Parathyroid adenoma (tissue), 2 donors: Measurements from ENCODE around the gene CEBPG.

Experiments used
- H2AFZ ChIP-seq: fragments of 300-600 bp; sonication (generic); one replicate; pipeline ENCODE4 v1.7.0; 2017; ENCODE audit warnings: antibody characterized with exemption, mild to moderate bottlenecking
- H3K27ac ChIP-seq: fragments of 300-600 bp; sonication (generic); one replicate; pipeline ENCODE4 v1.7.0; 2017
- H3K27me3 ChIP-seq: fragments of 300-600 bp; sonication (generic); one replicate; pipeline ENCODE4 v1.7.0; 2017; ENCODE audit warnings: low read length; ENCODE audit not compliant: control insufficient read depth, insufficient read depth
- H3K36me3 ChIP-seq: fragments of 300-600 bp; sonication (generic); one replicate; pipeline ENCODE4 v1.7.0; 2017; ENCODE audit warnings: low read length; ENCODE audit not compliant: control insufficient read depth, insufficient read depth
- H3K4me1 ChIP-seq: fragments of 300-600 bp; sonication (generic); one replicate; pipeline ENCODE4 v1.7.0; 2017; ENCODE audit warnings: control low read depth
- H3K4me2 ChIP-seq: fragments of 300-600 bp; sonication (generic); one replicate; pipeline ENCODE4 v1.7.0; 2017; ENCODE audit warnings: low read length
- H3K4me3 ChIP-seq: fragments of 300-600 bp; sonication (generic); one replicate; pipeline ENCODE4 v1.7.0; 2017; ENCODE audit warnings: low read depth, low read length
- H3K79me2 ChIP-seq: fragments of 300-600 bp; sonication (generic); one replicate; pipeline ENCODE4 v1.7.0; 2017; ENCODE audit warnings: control low read depth
- H3K9ac ChIP-seq: fragments of 300-600 bp; sonication (generic); one replicate; pipeline ENCODE4 v1.7.0; 2017; ENCODE audit warnings: mild to moderate bottlenecking
- H3K9me3 ChIP-seq: fragments of 300-600 bp; sonication (generic); one replicate; pipeline ENCODE4 v1.7.0; 2017; ENCODE audit warnings: low read length; ENCODE audit not compliant: control insufficient read depth
- TF ChIP-seq, protein P1 (sequence below): fragments of 300-600 bp; sonication (generic); IDR thresholded peaks from one replicate; pipeline ENCODE4 v1.7.0; 2017; ENCODE audit warnings: antibody characterized with exemption, mild to moderate bottlenecking
- donor health status: primary hyperparathyroidism.

Gene CEBPG

DNA sequence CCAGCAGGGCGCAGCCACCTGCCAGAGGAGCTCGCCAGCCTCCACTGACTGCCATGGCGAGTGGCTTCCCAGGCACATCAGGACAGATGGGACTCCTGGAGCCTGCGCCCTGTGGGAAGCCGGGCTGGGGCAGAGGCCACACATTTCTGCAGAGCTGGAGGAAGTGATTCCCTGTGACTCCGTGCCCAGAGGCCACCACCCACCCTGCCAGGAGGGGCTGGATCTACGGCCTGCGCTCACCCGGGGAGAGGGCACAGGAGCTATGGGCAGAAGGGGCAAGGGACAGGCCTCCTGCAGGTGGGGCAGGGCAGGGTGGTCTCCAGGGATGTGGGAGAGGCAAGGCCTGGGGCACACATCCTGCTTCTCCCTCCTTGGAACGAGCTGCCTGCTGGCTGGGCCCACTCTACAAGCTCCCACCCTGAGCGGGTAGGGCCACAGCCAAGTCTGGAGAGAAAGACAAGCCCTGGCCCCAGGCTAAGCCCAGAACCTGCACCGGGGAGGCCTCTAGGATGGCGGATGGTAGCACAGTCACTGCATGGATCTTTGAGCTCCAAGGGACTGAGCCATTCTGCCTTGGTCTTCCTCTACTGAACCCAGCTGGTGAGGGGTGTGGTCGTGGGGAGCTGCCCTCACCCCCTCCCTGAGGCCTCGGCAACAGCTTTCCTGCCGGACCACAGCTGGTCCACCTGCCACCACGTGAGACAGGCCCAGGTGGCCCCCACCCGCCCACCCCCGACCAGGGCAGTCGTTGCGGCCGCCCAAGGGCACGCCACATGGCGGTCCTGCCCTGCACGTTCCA lies 40.6 kb downstream of the CEBPG start:
- H3K9me3 ChIP-seq: no peaks in the 10 kb centered on the region
- TF ChIP-seq, protein P1, sequence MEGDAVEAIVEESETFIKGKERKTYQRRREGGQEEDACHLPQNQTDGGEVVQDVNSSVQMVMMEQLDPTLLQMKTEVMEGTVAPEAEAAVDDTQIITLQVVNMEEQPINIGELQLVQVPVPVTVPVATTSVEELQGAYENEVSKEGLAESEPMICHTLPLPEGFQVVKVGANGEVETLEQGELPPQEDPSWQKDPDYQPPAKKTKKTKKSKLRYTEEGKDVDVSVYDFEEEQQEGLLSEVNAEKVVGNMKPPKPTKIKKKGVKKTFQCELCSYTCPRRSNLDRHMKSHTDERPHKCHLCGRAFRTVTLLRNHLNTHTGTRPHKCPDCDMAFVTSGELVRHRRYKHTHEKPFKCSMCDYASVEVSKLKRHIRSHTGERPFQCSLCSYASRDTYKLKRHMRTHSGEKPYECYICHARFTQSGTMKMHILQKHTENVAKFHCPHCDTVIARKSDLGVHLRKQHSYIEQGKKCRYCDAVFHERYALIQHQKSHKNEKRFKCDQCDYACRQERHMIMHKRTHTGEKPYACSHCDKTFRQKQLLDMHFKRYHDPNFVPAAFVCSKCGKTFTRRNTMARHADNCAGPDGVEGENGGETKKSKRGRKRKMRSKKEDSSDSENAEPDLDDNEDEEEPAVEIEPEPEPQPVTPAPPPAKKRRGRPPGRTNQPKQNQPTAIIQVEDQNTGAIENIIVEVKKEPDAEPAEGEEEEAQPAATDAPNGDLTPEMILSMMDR: no peak

DNA sequence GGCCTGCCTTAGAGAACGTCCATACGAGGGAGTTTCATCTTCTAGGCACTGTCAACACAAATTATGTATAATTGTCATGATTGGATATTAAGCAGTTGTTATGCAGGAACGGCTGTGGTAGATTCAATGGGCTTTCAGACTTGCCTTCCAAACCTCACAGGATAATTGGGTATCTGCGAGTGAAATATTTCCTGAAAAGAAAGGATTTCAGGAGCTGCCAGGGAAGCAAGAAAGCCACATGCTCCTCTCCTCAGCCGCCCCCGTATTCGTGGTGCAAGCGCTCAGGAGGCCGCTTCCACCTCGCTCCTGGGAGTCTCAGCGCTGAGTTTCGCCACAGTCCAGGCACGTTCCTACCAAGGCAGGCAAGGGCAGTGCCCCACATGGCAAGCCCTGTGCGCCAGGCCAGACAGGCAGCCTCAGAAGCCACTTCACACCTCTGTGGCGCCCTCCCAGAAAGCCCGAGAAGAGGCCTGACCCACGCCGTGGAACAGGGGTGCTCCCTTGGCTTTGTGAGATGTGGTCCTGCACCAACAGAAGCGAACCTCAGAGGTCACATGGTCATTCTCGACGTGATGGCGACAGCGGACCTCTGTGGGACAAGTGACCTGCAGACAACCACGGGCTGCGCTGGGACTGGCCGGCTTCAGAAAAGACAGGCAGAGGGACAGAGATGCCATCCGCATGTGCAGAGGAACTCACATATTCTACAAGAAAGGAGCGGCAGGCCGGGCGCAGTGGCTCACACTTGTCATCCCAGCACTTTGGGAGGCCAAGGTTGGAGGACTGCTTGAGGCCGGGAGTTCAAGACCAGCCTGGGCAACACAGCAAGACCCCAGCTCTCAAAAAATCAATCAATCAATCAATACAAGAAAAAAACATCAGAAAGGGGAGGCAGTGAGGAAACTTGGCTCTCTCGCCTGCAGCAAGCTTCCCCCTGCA lies 41.4 kb downstream of the CEBPG start:
- Histone ChIP-seq H3K9me3 (no peaks in the 10 kb centered on the region), H2AFZ (no peak overlapping the region), H3K4me2 (no peak overlapping the region), H3K27me3 (no peaks in the 10 kb centered on the region), H3K4me1 (no peaks in the 10 kb centered on the region), H3K79me2 (peaks cover 2% of the 10 kb centered on the region), H3K9ac (no peak overlapping the region), H3K27ac (no peak overlapping the region), H3K36me3 (no peaks in the 10 kb centered on the region), H3K4me3 (no peak overlapping the region)
- TF ChIP-seq, protein P1: no peak

More for the DNA sequence above, 40.6 kb downstream of the CEBPG start:
- H3K4me1 ChIP-seq: no peaks in the 10 kb centered on the region
- H3K36me3 ChIP-seq: no peaks in the 10 kb centered on the region
- no peak overlapping the region for H3K4me2 ChIP-seq
- H2AFZ ChIP-seq: no peak overlapping the region
- no peak overlapping the region for H3K9ac ChIP-seq
- no peaks in the 10 kb centered on the region for H3K27me3 ChIP-seq
- H3K4me3 ChIP-seq: no peak overlapping the region
- H3K79me2 ChIP-seq: peaks cover 2% of the 10 kb centered on the region
- H3K27ac ChIP-seq: no peak overlapping the region

DNA sequence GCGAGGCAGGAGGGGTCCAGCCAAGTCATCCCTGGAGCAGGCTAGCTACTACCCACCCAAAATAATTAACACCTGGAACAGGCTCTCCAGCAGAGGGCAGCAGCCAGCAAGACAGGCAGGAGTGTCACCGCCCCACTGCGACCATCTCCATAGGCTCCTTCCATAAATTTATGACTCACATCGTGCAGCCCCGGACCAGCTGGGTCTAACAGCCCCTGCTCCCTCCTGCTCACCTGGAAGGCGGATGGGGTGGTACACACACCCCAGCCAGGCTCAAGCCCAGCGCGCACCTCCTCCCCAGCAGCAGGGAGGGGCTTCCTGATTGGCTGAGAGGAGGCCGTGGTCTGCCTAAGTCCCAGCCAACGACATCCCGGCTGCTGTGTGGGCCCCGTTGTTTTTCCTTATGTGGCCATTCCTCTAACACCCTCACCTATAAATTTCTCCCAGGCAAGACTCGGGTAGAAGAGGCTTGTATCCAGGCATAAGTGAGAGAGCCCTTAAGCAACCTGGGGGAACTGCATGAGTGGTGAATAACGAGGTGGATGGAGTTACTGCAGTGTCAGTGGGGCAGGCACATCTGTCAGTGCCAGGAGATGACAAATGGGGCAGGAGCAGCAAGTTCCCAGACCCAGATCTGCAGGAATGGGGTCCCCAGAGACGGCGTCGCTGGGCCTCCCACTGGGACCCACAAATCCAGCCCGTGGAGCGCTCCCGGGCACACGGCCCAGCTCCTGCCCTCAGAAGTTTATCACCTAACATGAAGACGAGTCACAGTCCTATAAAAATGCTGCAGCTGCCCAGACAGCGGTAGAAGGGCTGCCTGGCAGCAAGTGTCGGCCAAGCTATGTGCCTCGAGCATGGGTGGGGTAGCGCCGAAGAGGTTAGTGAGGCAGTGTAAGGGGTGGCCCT lies 43.1 kb downstream of the CEBPG start:
- Histone ChIP-seq H2AFZ (peak overlapping the region; percentile 28), H3K27ac (no peak overlapping the region), H3K27me3 (no peaks in the 10 kb centered on the region), H3K4me3 (no peak overlapping the region), H3K9ac (no peak overlapping the region), H3K79me2 (peaks cover 2% of the 10 kb centered on the region), H3K4me2 (no peak overlapping the region), H3K9me3 (no peaks in the 10 kb centered on the region), H3K4me1 (no peaks in the 10 kb centered on the region), H3K36me3 (no peaks in the 10 kb centered on the region)
- TF ChIP-seq, protein P1: peak; percentile 62

DNA sequence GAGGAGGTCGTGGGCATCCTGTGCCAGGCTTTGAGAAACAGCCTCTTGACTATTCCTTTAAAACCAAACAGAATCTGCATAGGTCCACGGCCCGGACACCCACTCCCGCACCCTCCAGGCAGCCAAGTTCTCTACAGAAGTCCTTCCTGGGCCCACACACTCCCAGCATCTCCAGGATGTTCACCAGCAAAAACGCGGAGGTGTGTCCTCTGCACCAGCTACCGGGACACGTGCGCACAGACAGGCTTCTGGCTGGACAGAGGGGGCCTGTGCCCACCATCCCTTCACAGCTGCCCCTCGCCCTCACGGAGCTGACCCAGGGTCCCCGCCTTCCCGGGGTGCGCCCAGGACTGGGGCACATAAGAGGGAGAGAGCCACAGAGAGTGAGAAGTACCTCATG lies 44.2 kb downstream of the CEBPG start:
- Histone ChIP-seq H3K36me3 (no peaks in the 10 kb centered on the region), H3K79me2 (peaks cover 2% of the 10 kb centered on the region), H3K27me3 (no peaks in the 10 kb centered on the region), H3K4me3 (no peak overlapping the region), H3K9ac (no peak overlapping the region), H3K4me1 (no peaks in the 10 kb centered on the region), H3K4me2 (no peak overlapping the region), H3K9me3 (no peaks in the 10 kb centered on the region), H2AFZ (no peak overlapping the region), H3K27ac (no peak overlapping the region)
- TF ChIP-seq, protein P1: no peak
